Central memory CD4-positive, alpha-beta T cell (primary cell): ENCODE results near the gene TBC1D22A.

Source experiments
- DNase-seq: peaks from one replicate; pipeline ENCODE4 v3.0.0; 2022

The TBC1D22A gene

GRCh38 chr22:47197773-47198500 lies 435.5 kb downstream of the TBC1D22A start:
- no peak for DNase-seq

- no peak for DNase-seq
These were observed 436.4 kb downstream of the TBC1D22A start for GRCh38 chr22:47198801-47199251.

GRCh38 chr22:47199261-47199978 lies 437.0 kb downstream of the TBC1D22A start:
- no peak for DNase-seq

GRCh38 chr22:47199979-47200272 lies 437.5 kb downstream of the TBC1D22A start:
- no peak for DNase-seq

- no peak for DNase-seq
These were observed 438.0 kb downstream of the TBC1D22A start for GRCh38 chr22:47200273-47201051.

- no peak for DNase-seq
These were observed 438.9 kb downstream of the TBC1D22A start for GRCh38 chr22:47201186-47201995.

- no peak for DNase-seq
These were observed 439.8 kb downstream of the TBC1D22A start for GRCh38 chr22:47201996-47202818.

GRCh38 chr22:47202819-47203553 lies 440.5 kb downstream of the TBC1D22A start:
- DNase-seq = no peak

- no peak for DNase-seq
These were observed 441.1 kb downstream of the TBC1D22A start for GRCh38 chr22:47203554-47203991.

GRCh38 chr22:47204002-47204979 lies 441.8 kb downstream of the TBC1D22A start:
- no peak for DNase-seq

GRCh38 chr22:47205081-47205491 lies 442.6 kb downstream of the TBC1D22A start:
- DNase-seq = no peak

GRCh38 chr22:47205554-47205953 lies 443.1 kb downstream of the TBC1D22A start:
- no peak for DNase-seq

GRCh38 chr22:47206164-47206563 lies 443.7 kb downstream of the TBC1D22A start:
- DNase-seq = no peak

GRCh38 chr22:47206666-47207218 lies 444.3 kb downstream of the TBC1D22A start:
- no peak for DNase-seq

GRCh38 chr22:47207387-47207786 lies 444.9 kb downstream of the TBC1D22A start:
- DNase-seq = no peak

- DNase-seq = no peak
These were observed 445.6 kb downstream of the TBC1D22A start for GRCh38 chr22:47207846-47208554.

- DNase-seq = no peak
These were observed 446.2 kb downstream of the TBC1D22A start for GRCh38 chr22:47208630-47209029.

- no peak for DNase-seq
These were observed 446.6 kb downstream of the TBC1D22A start for GRCh38 chr22:47209040-47209514.
